GM10266 (cell line): ENCODE data around the gene SPATS1.

ENCODE experiments used
- DNase-seq: peaks from one replicate; pipeline ENCODE4 v3.0.0; 2012; ENCODE audit errors: extremely low spot score
- CTCF ChIP-seq: IDR thresholded peaks from 2 replicates; pipeline ENCODE4 v1.5.1; 2012; ENCODE audit warnings: mild to moderate bottlenecking, low read depth; ENCODE audit not compliant: control insufficient read depth, insufficient read depth; ENCODE audit errors: missing control alignments

Gene SPATS1

GRCh38 chr6:44377971-44378370 is 35.5 kb downstream of the SPATS1 start:
- no peak for TF ChIP-seq CTCF
- DNase-seq = no peak

DNA sequence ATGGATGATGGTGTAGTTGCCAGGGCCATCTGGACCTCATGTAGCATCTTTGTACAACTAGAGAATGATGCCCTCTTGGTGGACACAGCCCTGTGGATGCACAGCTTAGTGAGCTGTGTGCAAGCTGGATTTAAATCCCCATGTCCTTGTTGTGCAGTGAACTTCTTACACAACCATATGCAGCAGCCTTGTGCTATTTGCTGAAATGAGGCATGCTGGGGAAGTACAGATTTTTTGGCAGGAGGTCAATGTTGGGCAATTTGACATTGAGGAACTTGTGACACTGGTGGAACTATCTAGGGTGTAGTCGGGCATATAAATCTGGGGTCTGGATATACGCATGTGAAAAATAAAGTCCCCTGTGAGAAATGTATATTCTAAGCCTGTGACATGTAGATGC is 39.3 kb downstream of the SPATS1 start:
- TF ChIP-seq CTCF = no peak
- no peak for DNase-seq

GRCh38 chr6:44386364-44386928 is 44.0 kb downstream of the SPATS1 start:
- no peak for DNase-seq
- TF ChIP-seq CTCF = no peak

DNA sequence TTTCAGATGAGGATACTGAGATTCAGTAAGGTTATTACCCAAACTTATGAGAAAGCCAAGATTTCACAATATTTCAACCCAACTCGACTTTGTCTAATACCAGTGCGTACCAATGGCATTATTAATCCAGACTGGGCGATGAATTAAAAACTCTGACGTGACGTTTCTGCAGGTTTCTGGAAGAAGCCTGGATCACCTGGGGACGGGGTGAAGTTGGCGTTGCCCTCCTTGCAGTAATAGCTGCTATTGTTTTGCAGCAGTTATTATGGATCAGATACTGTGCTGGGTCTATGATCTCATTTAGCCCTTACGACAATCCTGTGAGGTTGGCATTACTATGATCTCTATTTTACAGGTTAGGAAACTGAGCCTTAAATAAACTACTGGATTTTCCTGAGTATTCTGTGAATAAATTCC is 44.5 kb downstream of the SPATS1 start:
- TF ChIP-seq CTCF = no peak
- DNase-seq = peak; percentile 21

- no peak for TF ChIP-seq CTCF
- DNase-seq = peak; percentile 95
These were observed 45.1 kb downstream of the SPATS1 start, which contains the start of gene CDC5L for GRCh38 chr6:44387346-44388134. Gene CDC5L, plus strand, starts transcription at chr6:44387706. Its CDS starts 118 bp downstream, at chr6:44387824.

DNA sequence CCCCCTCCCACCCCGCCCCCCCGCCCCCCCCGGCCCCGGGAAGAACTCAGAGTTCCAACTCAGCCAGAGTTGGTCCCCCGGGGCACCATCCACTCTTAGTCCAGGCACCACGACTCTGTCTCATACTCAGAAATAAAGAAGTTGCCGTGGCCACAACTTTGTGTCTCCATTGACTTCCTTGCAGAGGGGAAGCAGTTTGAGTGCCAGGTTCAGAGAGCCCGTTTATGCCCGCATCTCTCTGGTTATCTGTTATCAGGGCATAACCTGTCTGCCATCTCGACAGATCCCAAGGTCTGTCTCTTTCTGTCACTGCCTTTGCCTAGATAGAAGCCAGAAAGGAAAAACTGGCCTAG is 45.7 kb downstream of the SPATS1 start:
- DNase-seq = no peak
- no peak for TF ChIP-seq CTCF

- TF ChIP-seq CTCF = no peak
- DNase-seq = no peak
These were observed 46.4 kb downstream of the SPATS1 start for GRCh38 chr6:44388887-44389286.
